ENCODE measurements around the gene CAPN12.

Gene CAPN12

DNA sequence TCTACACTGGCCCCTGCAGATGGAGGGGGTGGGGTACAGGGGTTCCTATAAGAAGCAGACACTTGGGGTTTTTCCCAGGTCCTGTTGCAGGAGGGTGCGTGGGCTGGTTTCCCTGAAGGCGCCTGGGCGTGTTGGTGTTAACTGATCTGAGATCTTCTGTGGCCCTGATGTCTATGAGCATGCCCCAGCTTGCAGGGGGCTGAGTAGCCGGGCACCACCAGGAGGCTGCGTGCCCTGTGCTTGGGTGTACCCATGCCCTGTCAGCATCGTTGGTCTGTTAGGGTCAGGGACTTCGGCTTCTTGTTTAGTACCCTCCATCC, 45.3 kb downstream of the CAPN12 start:
- Histone ChIP-seq H3K4me2 (ENCODE audit: low read length) (no peak overlapping the region), H3K4me3 (ENCODE audit: low read depth, low read length) (no peak overlapping the region), H3K79me2 (peaks cover 52% of the 10 kb centered on the region), H3K9ac (no peak overlapping the region), H3K27me3 (ENCODE audit: control insufficient read depth, insufficient read depth, low read length) (no peaks in the 10 kb centered on the region), H3K9me3 (ENCODE audit: control insufficient read depth, low read length) (no peaks in the 10 kb centered on the region), H3K27ac (peak overlapping the region; percentile 76), H3K36me3 (ENCODE audit: control insufficient read depth, insufficient read depth, low read length) (no peaks in the 10 kb centered on the region), H2AFZ (no peak overlapping the region), H3K4me1 (peaks cover 60% of the 10 kb centered on the region)
- TF ChIP-seq, protein P1, sequence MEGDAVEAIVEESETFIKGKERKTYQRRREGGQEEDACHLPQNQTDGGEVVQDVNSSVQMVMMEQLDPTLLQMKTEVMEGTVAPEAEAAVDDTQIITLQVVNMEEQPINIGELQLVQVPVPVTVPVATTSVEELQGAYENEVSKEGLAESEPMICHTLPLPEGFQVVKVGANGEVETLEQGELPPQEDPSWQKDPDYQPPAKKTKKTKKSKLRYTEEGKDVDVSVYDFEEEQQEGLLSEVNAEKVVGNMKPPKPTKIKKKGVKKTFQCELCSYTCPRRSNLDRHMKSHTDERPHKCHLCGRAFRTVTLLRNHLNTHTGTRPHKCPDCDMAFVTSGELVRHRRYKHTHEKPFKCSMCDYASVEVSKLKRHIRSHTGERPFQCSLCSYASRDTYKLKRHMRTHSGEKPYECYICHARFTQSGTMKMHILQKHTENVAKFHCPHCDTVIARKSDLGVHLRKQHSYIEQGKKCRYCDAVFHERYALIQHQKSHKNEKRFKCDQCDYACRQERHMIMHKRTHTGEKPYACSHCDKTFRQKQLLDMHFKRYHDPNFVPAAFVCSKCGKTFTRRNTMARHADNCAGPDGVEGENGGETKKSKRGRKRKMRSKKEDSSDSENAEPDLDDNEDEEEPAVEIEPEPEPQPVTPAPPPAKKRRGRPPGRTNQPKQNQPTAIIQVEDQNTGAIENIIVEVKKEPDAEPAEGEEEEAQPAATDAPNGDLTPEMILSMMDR (IDR thresholded peaks at IDR 0.05), result no peak

DNA sequence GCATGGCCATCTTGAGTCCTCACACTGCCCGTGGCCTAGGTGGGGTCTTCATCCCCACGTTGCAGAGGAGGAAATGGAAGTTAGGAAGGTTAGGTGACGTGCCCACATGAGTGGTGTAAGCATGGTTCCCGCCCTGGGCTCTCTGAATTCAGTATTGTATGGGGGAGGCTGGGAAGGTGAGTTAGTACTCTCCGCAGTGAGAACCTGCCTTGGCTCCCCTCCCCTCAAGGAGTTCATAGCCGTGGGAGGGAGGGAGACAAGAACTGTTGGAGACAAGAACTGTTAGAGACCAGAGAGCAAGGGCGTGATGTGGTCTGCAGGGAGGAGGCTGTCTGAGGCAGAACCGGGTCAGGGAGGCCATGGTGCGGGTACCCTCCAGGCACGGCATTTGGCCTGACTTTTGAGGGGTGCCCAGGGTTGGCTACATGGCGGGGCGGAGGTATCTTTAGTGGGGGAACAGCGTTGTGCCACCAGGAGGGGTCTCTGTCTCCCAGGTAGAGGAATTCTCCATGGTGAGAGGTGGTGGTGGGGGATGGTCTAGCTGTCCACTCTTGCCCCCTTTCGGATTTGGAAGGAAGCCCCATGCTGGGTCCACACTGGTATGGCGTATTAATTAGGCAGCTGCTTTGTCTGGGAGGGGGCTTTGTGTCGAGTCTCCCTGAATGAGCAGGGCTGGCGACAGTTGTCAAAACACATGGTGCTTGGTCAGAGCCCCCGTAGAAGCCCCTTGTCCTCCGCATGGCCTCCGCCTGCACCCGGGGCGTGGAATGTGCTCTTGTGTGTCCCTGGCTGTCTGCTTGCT, 45.8 kb downstream of the CAPN12 start:
- H3K27me3 ChIP-seq (ENCODE audit: control insufficient read depth, insufficient read depth, low read length), result no peaks in the 10 kb centered on the region
- H3K79me2 ChIP-seq, result peaks cover 57% of the 10 kb centered on the region
- no peak overlapping the region for H2AFZ ChIP-seq
- H3K9ac ChIP-seq, result no peak overlapping the region
- no peak overlapping the region for H3K4me3 ChIP-seq (ENCODE audit: low read depth, low read length)
- H3K27ac ChIP-seq, result peak overlapping the region; percentile 76
- no peaks in the 10 kb centered on the region for H3K9me3 ChIP-seq (ENCODE audit: control insufficient read depth, low read length)
- H3K36me3 ChIP-seq (ENCODE audit: control insufficient read depth, insufficient read depth, low read length), result no peaks in the 10 kb centered on the region
- no peak overlapping the region for H3K4me2 ChIP-seq (ENCODE audit: low read length)
- peaks cover 65% of the 10 kb centered on the region for H3K4me1 ChIP-seq
- TF ChIP-seq, protein P1 (IDR thresholded peaks at IDR 0.05), result no peak

DNA sequence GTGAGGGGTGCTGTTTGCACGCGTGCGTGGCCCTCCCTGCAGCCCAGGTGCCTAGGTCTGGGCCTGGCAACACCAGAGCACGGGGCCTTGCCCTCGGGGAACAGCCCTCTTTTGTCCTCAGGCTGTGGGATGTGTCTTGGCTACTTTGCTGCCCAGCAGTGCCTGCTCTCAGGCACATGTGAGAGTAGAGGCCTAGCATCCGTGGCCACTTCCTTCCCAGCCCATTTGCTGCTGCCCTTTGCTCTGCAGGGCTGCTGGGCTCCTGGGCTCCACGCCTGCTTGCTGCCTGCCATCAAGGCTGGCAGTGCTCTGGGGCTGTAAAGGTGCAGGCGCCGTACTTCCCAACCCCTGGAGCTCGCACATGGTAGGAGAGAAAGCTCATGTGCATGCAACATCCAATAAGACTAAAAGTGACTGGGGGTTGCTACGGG, 46.6 kb downstream of the CAPN12 start:
- TF ChIP-seq, protein P1 (IDR thresholded peaks at IDR 0.05), result no peak

DNA sequence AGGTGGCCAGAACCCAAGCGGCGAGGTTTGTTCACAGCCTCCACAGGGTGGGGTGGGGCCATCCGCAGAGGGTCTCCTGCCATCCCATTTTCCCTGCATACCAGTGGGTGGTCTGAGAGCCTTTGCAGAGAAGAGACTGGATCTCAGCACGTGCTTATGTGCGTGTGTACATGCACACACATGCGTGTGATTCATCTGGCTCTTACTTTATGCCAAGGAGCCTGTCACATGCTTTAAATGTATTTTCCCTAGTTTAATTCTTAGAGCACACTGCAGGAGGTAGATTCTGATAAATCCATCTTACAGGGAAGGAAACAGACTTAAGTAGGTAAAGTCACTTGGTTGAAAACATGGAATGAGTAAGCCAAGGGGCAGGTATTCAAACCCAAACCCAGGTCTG, 47.1 kb downstream of the CAPN12 start:
- H3K4me2 ChIP-seq (ENCODE audit: low read length), result no peak overlapping the region

More for the DNA sequence above, 46.6 kb downstream of the CAPN12 start:
- Histone ChIP-seq H3K36me3 (ENCODE audit: control insufficient read depth, insufficient read depth, low read length) (no peaks in the 10 kb centered on the region), H2AFZ (no peak overlapping the region), H3K4me1 (peaks cover 72% of the 10 kb centered on the region), H3K9me3 (ENCODE audit: control insufficient read depth, low read length) (no peaks in the 10 kb centered on the region), H3K27me3 (ENCODE audit: control insufficient read depth, insufficient read depth, low read length) (no peaks in the 10 kb centered on the region), H3K9ac (no peak overlapping the region), H3K4me2 (ENCODE audit: low read length) (no peak overlapping the region), H3K4me3 (ENCODE audit: low read depth, low read length) (no peak overlapping the region), H3K27ac (no peak overlapping the region), H3K79me2 (peaks cover 65% of the 10 kb centered on the region)

More for the DNA sequence above, 47.1 kb downstream of the CAPN12 start:
- H3K36me3 ChIP-seq (ENCODE audit: control insufficient read depth, insufficient read depth, low read length), result no peaks in the 10 kb centered on the region
- H3K4me1 ChIP-seq, result peaks cover 77% of the 10 kb centered on the region
- no peaks in the 10 kb centered on the region for H3K9me3 ChIP-seq (ENCODE audit: control insufficient read depth, low read length)
- H3K79me2 ChIP-seq, result peaks cover 67% of the 10 kb centered on the region
- H3K27ac ChIP-seq, result no peak overlapping the region
- H3K4me3 ChIP-seq (ENCODE audit: low read depth, low read length), result no peak overlapping the region
- H3K9ac ChIP-seq, result no peak overlapping the region
- no peak overlapping the region for H2AFZ ChIP-seq
- TF ChIP-seq, protein P1 (IDR thresholded peaks at IDR 0.05), result no peak
- H3K27me3 ChIP-seq (ENCODE audit: control insufficient read depth, insufficient read depth, low read length), result no peaks in the 10 kb centered on the region
